Thyroid gland (tissue), 4 donors: Measurements from ENCODE around the gene INPP4A.

ENCODE experiments used
- CTCF ChIP-seq, 6 experiments: fragments of 200-600 bp in 3 of 6; fragments of 450-650 bp in 3 of 6; sonication (generic) in 3 of 6; IDR thresholded peaks; one replicate each; pipeline ENCODE4 v1.5.1; 2016 to 2019; ENCODE audit warnings: antibody characterized with exemption in 6 of 6, mild to moderate bottlenecking in 2 of 6, inconsistent platforms in 1 of 6, moderate library complexity in 1 of 6
- POLR2A ChIP-seq, 2 donors: fragments of 450-650 bp; IDR thresholded peaks; one replicate each; pipeline ENCODE4 v1.6.1; 2017; ENCODE audit warnings: antibody characterized with exemption in 2 of 2, mild to moderate bottlenecking in 2 of 2, moderate library complexity in 1 of 2

- TF ChIP-seq CTCF (IDR thresholded peaks at IDR 0.05) (no peak), POLR2A (IDR thresholded peaks at IDR 0.05) (no peak)
These were observed 97.2 kb downstream of the INPP4A start for GRCh38 chr2:98541906-98542305.
